GM12878 (cell line): ENCODE measurements around the gene BDNF. TPM values are rescaled to one million over a fixed set of nuclear protein-coding genes. Genes with fewer than 3 reads are reported as not detected.

ENCODE experiments used
- ATAC-seq: fragments of 200-7000 bp; cut with Tn5 transposase; 3 replicates; pipeline ENCODE4 v1.9.1; 2020; ENCODE audit warnings: mild to moderate bottlenecking, moderate library complexity
- BruUV-seq: library from RNA; stranded (reverse); fragments of 400-500 nt; replicated peaks from 2 replicates; lab custom pipeline; 2021; lab: Mats Ljungman, UMichigan
- CTCF ChIA-PET: fragments of 300-600 bp; sonication (Branson Sonifier 250); formaldehyde crosslinking; extraction: SDS; loops from one replicate; lab custom pipeline; 2021; ENCODE audit warnings: inconsistent platforms; lab: Yijun Ruan, JAX
- POLR2A ChIA-PET: fragments of 350-600 bp; formaldehyde crosslinking; extraction: SDS; loops from one replicate; lab custom pipeline; 2021; ENCODE audit warnings: inconsistent platforms; lab: Charles Lee
- RAD21 ChIA-PET: fragments of 300-600 bp; sonication (Branson Sonifier 250); formaldehyde crosslinking; loops from one replicate; lab custom pipeline; 2023; ENCODE audit warnings: antibody characterized with exemption; ENCODE audit not compliant: unreplicated experiment; lab: Charles Lee
- SMC1A ChIA-PET: fragments of 300-600 bp; sonication (Branson Sonifier 250); formaldehyde crosslinking; loops from one replicate; lab custom pipeline; 2023; ENCODE audit not compliant: unreplicated experiment, uncharacterized antibody; lab: Charles Lee
- DNase-seq: peaks from one replicate; pipeline ENCODE4 v3.0.0-alpha.2; 2011; ENCODE audit warnings: low read depth, low spot score
- FAIRE-seq: peaks from 3 replicates; lab custom pipeline; 2011; peaks lifted over from hg19 to GRCh38; lab: Jason Lieb, UNC
- H2AFZ ChIP-seq: 2 replicates; pipeline ENCODE4 v1.6.0; 2011; ENCODE audit warnings: low read depth, low read length, control low read depth; ENCODE audit not compliant: control insufficient read depth
- H3K27ac ChIP-seq: 2 replicates; pipeline ENCODE4 v1.5.1; 2011; ENCODE audit warnings: control low read depth; ENCODE audit not compliant: control insufficient read depth, insufficient read depth
- H3K27me3 ChIP-seq, 2 experiments: replicated peaks in 1 of 2; 2 replicates each; pipeline versions ENCODE4 v1.6.0 to v1.6.1; 2011; ENCODE audit warnings: low read length in 1 of 2; ENCODE audit not compliant: control insufficient read depth in 2 of 2, insufficient read depth in 2 of 2
- H3K36me3 ChIP-seq, 2 experiments: 2 replicates each; pipeline ENCODE4 v1.5.1; 2011; ENCODE audit warnings: low read length in 1 of 2; ENCODE audit not compliant: control insufficient read depth in 2 of 2, insufficient read depth in 2 of 2
- H3K4me1 ChIP-seq: 2 replicates; pipeline ENCODE4 v1.6.1; 2011; ENCODE audit warnings: mild to moderate bottlenecking, low read length, moderate library complexity, mixed read lengths; ENCODE audit not compliant: control insufficient read depth, insufficient read depth
- H3K4me2 ChIP-seq: 2 replicates; pipeline ENCODE4 v1.6.0; 2011; ENCODE audit warnings: control low read depth; ENCODE audit not compliant: control insufficient read depth, insufficient read depth
- H3K4me3 ChIP-seq: fragments of 200-600 bp; sonication (generic); 2 replicates; pipeline ENCODE4 v1.5.1; 2016
- H3K79me2 ChIP-seq: 2 replicates; pipeline ENCODE4 v1.6.0; 2011; ENCODE audit warnings: low read length; ENCODE audit not compliant: control insufficient read depth, insufficient read depth
- H3K9ac ChIP-seq: 2 replicates; pipeline ENCODE4 v1.8.0; 2011; ENCODE audit warnings: low read length, control low read depth, mixed read lengths; ENCODE audit not compliant: control insufficient read depth, insufficient read depth
- H3K9me3 ChIP-seq: replicated peaks from 3 replicates; pipeline ENCODE4 v1.5.1; 2011; ENCODE audit warnings: mild to moderate bottlenecking, low read length; ENCODE audit not compliant: control insufficient read depth, insufficient read depth
- H4K20me1 ChIP-seq: 2 replicates; pipeline ENCODE4 v1.6.0; 2011; ENCODE audit not compliant: control insufficient read depth, insufficient read depth
- TCF12 ChIP-seq: IDR thresholded peaks from 2 replicates; pipeline ENCODE4 v1.6.1; 2011; ENCODE audit warnings: low read depth, mild to moderate bottlenecking, low read length
- WRNIP1 ChIP-seq: IDR thresholded peaks from 2 replicates; pipeline ENCODE4 v1.6.1; 2011; ENCODE audit warnings: low read depth, low read length, improper control_type of control experiment, borderline replicate concordance
- ZBED1 ChIP-seq: IDR thresholded peaks from 2 replicates; pipeline ENCODE4 v1.6.1; 2016; ENCODE audit warnings: borderline replicate concordance
- whole genome bisulfite sequencing: methylation state at CpG from one replicate; pipeline ENCODE4 v1.1.6; 2016; ENCODE audit warnings: low lambda C conversion rate; ENCODE audit not compliant: insufficient replicate concordance, insufficient coverage; ENCODE audit errors: missing lambda C conversion rate; 5-methylcytosine and 5-hydroxymethylcytosine counted together
- in situ Hi-C: fragments of 300-500 bp; cut with MboI; formaldehyde crosslinking; loops from 9 replicates; pipeline ENCODE4 v1.14.3; 2018; ENCODE audit warnings: mixed read lengths
- intact Hi-C: fragments of 100-400 bp; cut with micrococcal nuclease; formaldehyde crosslinking; loops from one replicate; pipeline ENCODE4 v1.14.2; 2022; ENCODE audit not compliant: unreplicated experiment
- polyA plus RNA-seq, 11 experiments: library from polyadenylated mRNA; depleted of rRNA in 4 of 11; unstranded in 6 of 11; stranded (reverse) in 5 of 11; fragments of >200 nt; fragmentation: Nextera tagmentation in 4 of 11; fragmentation: Illumina TruSeq in 1 of 11; extraction: Ambion mirVana in 4 of 11; extraction: Trizol in 1 of 11; gene quantifications; 1 replicate in 1 of 11; 2 replicates in 10 of 11; pipeline versions ENCODE4 v1.2.1 to v1.2.3, GENCODE V29; 2011 to 2016; ENCODE audit warnings: inconsistent platforms in 2 of 11, missing spikeins in 2 of 11, low read depth in 1 of 11
- total RNA-seq, 4 experiments: library from RNA; depleted of rRNA in 3 of 4; stranded (reverse); fragments of >200 nt in 3 of 4; fragmentation: Illumina TruSeq in 1 of 4; extraction: Trizol in 1 of 4; gene quantifications; 2 replicates each; pipeline versions ENCODE4 v1.2.1 to v1.2.3, GENCODE V29; 2013 to 2021
- TF ChIP-seq, protein P1 (sequence below): IDR thresholded peaks from 2 replicates; pipeline ENCODE4 v1.6.1; 2012; ENCODE audit warnings: improper control_type of control experiment, low read depth, low read length; ENCODE audit not compliant: insufficient replicate concordance

Gene BDNF
- total and polyA plus RNA-seq, 10 of the 15 experiments (the other 5 are each of a cell fraction or from before 2014, with no cell fraction given) = 0.02 to 0.24 (median 0.06) TPM; not detected in 2

DNA sequence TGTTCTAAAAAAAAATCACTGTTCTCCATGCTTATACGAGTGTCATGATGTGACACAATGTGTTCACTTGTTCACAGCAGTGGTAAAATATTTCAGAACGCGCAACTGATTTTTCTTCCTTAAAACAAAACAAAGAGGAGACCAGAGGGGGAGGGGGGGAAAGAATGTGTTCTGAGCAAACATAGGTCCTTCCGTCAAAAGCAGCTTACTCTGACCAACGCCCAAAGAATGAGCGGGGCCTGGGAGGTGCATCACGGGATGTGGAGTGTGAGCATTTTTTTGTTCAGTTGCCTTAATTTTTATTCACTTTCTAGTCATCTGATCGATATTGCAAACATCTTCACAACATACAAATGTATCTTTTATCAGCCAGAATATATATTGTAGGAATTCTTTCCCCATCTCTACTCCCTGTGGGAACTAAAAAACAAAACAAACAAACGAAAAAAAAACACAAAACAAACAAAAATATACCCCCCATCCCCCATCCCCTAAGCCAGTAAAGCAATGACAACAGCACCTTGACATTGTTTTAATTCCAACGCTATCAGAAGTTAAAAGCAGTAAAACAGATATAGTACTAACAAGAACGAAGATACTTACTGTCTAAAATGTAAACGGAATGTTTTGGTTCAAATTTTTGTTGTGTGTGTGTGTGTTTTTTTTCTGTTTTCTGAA lies 43.3 kb downstream of the BDNF start:
- Histone ChIP-seq H2AFZ (no peak overlapping the region), H3K9me3 (no peaks in the 10 kb centered on the region), H3K36me3 (no peaks in the 10 kb centered on the region), H3K79me2 (no peaks in the 10 kb centered on the region), H3K4me1 (no peaks in the 10 kb centered on the region), H3K27me3 (no peaks in the 10 kb centered on the region), H3K27ac (no peak overlapping the region), H3K4me3 (no peak overlapping the region), H3K4me2 (no peak overlapping the region), H3K9ac (no peak overlapping the region), H4K20me1 (no peaks in the 10 kb centered on the region)
- no peak for ATAC-seq
- intact Hi-C loops = no loop called here
- RAD21 ChIA-PET = no interaction called here
- in situ Hi-C loops = no loop called here
- BruUV-seq = no TSS peak
- CTCF ChIA-PET = no interaction called here
- TF ChIP-seq ZBED1 (no peak), WRNIP1 (no peak), TCF12 (no peak)
- TF ChIP-seq, protein P1, sequence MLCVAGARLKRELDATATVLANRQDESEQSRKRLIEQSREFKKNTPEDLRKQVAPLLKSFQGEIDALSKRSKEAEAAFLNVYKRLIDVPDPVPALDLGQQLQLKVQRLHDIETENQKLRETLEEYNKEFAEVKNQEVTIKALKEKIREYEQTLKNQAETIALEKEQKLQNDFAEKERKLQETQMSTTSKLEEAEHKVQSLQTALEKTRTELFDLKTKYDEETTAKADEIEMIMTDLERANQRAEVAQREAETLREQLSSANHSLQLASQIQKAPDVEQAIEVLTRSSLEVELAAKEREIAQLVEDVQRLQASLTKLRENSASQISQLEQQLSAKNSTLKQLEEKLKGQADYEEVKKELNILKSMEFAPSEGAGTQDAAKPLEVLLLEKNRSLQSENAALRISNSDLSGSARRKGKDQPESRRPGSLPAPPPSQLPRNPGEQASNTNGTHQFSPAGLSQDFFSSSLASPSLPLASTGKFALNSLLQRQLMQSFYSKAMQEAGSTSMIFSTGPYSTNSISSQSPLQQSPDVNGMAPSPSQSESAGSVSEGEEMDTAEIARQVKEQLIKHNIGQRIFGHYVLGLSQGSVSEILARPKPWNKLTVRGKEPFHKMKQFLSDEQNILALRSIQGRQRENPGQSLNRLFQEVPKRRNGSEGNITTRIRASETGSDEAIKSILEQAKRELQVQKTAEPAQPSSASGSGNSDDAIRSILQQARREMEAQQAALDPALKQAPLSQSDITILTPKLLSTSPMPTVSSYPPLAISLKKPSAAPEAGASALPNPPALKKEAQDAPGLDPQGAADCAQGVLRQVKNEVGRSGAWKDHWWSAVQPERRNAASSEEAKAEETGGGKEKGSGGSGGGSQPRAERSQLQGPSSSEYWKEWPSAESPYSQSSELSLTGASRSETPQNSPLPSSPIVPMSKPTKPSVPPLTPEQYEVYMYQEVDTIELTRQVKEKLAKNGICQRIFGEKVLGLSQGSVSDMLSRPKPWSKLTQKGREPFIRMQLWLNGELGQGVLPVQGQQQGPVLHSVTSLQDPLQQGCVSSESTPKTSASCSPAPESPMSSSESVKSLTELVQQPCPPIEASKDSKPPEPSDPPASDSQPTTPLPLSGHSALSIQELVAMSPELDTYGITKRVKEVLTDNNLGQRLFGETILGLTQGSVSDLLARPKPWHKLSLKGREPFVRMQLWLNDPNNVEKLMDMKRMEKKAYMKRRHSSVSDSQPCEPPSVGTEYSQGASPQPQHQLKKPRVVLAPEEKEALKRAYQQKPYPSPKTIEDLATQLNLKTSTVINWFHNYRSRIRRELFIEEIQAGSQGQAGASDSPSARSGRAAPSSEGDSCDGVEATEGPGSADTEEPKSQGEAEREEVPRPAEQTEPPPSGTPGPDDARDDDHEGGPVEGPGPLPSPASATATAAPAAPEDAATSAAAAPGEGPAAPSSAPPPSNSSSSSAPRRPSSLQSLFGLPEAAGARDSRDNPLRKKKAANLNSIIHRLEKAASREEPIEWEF = no peak
- WGBS = 63% methylated on average over 12 of the region's 12 CpGs
- no peak for FAIRE-seq
- SMC1A ChIA-PET = no interaction called here
- no peak for DNase-seq
- POLR2A ChIA-PET = no interaction called here
